Left kidney (tissue), 2 donors: Measurements from ENCODE around the gene PPP6R1. TPM values are rescaled to one million over a fixed set of nuclear protein-coding genes. Genes with fewer than 3 reads are reported as not detected.
A peak's percentile ranks its signal among the peaks of the same experiment; 100 is the strongest.
"Not testable (repeated sequence)": the region's sequence is repeated elsewhere in the genome, so short reads cannot be mapped to it uniquely, and the experiment has no call there.

Experiments used
- DNase-seq: peaks from one replicate; pipeline ENCODE4 v3.0.0-alpha.2; 2013
- polyA plus RNA-seq: library from polyadenylated mRNA; unstranded; fragments of 120-200 nt; gene quantifications from one replicate; pipeline ENCODE4 v1.2.1, GENCODE V29; 2013; ENCODE audit not compliant: insufficient read length

Gene PPP6R1
- polyA plus RNA-seq, 1 donor, result 46.0 TPM

- DNase-seq, result not testable (repeated sequence)
Observed at GRCh38 chr19:55224679-55225414, 34.0 kb downstream of the PPP6R1 start.

DNA sequence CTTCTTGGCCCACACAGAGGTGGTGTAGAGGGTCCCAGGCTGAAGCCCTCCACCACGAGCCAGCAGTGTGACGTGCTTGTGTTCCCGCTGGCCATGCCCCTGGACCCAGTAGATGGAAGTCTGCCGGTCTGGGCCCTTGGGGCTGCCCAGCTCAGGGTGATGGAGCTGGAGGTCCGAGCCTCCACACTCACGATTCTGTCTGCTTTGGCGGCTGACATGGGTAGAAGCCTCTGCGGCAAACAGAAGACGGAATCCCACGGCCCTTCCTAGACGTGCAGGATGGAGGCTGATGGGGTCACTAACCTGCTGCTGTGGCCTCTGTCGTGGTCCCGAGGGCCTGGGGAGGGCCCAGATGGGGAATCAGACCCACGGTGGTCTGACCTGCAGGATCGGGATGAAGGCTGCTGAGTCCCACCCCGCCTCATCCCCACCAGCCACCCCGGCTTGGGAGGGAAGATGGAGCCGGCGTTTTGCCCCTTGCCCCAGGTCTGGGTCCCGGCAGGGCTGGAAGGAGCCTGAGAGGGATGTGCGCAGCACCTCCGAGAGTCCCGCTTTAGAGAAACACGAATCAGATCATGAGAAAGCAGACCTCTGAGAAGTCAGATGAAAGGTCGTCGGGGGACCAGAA, 34.7 kb downstream of the PPP6R1 start:
- DNase-seq, result no peak

- no peak for DNase-seq
Observed at GRCh38 chr19:55223291-55224037, 35.4 kb downstream of the PPP6R1 start.

DNA sequence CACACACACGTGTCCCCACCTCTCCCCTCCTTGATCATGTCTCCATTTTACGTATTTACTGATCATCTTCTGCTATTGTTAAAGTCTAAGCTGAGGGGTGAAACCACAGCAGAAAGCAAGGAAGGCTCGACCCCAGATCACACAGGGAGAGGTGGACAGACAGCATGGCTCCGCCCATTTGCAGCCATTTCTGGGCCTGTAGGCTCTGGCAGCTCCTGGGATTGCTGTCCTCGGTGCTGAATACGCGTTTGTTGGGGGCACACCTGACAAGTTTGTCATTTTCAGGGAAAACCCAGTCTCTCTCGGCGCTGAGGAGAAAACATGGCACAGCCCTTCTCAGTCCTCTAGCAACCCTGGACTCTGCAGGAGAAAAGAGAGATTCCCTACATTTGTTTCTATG, 38.3 kb downstream of the PPP6R1 start:
- DNase-seq, result no peak

DNA sequence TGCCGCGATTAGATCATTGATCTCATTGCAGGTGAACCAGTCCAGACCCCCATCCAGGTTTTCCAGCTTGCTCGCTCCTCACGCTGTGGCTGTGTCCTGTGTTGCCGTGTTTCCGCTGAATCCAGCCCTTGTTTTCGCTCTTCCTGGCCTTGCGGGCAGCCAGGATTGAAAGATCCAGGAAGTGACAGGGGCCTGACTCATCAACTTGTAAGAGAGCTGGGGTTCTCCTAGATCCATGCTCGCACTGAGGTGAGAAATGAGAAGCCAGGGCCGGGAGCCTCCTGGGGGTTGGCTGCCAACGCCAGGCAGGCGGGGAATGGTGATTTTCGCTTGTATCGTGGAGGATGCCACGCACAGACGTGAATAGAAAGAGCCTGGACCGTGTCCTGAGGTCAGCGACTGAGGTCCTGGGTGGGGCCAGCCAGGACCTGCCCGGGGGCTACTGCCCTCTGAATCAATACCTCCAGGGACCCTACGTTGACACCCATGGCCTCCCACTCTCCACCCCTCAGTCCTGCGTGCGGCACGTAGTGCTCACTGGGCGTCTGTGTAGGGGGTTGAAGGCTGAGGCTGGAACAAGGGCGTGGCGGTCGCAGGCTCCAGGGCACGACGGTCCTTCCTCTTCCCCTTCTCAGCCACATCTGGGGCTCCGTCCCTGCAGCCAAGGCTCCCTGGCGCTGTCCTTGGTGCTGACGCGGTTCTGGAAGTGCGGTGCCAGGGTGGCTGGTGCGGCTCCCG, 42.2 kb downstream of the PPP6R1 start:
- DNase-seq, result peak; percentile 78

DNA sequence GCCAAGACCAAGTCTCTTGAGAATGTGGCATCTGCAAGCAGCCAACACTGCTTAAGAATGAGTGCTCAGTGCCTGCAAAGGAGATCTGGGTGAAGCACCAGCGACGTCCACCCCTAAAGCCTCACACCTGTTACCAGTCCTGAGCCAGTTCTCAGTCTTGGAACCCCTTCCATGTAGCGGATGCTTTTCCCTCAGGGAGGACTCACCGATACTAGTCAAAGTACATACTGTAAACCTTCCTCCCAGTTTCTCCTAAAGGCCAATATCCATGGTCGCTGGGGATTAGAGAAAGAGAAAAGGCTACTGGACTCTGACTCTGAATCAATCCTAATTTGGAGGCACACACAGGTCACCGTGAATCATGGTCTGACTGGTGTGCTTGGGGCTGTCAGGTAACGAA, 45.3 kb downstream of the PPP6R1 start:
- DNase-seq, result no peak

GRCh38 chr19:55212447-55212846, 46.4 kb downstream of the PPP6R1 start:
- no peak for DNase-seq

- no peak for DNase-seq
Observed at GRCh38 chr19:55209693-55210472, 48.9 kb downstream of the PPP6R1 start.

DNA sequence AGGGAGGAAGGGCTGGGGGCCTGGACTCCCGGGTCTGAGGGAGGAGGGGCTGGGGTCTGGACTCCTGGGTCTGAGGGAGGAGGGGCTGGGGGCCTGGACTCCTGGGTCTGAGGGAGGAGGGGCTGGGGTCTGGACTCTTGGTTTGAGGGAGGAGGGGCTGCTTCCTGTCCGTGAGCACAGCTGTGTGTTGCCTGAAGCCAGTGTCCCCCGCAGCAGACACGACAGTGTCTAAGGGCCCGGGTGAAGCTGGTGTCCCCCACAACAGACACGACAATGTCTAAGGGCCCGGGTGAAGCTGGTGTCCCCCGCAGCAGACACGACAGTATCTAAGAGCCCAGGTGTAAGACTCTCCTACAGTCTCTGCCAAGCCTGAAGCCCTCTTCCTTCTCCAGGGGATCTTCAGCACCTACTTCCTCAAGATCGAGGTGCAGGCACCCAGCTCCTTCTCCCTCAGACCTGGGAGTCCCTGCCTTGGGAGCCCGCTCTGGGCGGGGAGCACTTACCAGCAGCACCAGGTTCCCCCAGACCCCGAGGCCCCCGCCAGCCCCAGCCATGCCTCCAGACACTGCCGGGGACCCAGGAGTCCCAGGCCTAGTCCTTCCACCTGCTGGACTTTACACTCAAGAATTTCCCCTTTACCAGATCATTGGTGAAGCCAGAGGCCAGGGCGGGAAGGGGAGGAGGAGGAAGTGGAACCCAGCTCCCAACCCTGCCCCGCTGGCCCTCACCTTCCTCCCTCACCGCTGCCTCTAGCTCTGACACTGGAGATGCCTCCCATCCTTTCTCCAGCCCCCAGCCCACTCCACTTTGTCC, 49.7 kb downstream of the PPP6R1 start, which contains the start of gene PTPRH:
Gene PTPRH, minus strand, starts transcription at position 622 of the 813 bp plus-strand sequence. Its CDS starts 68 bp downstream, at position 554.
- no peak for DNase-seq

GRCh38 chr19:55206664-55207500, 51.9 kb downstream of the PPP6R1 start:
- DNase-seq, result peak; percentile 31

GRCh38 chr19:55202199-55202598, 56.6 kb downstream of the PPP6R1 start:
- DNase-seq, result not testable (repeated sequence)

- no peak for DNase-seq
Observed at GRCh38 chr19:55199620-55200204, 59.1 kb downstream of the PPP6R1 start.

DNA sequence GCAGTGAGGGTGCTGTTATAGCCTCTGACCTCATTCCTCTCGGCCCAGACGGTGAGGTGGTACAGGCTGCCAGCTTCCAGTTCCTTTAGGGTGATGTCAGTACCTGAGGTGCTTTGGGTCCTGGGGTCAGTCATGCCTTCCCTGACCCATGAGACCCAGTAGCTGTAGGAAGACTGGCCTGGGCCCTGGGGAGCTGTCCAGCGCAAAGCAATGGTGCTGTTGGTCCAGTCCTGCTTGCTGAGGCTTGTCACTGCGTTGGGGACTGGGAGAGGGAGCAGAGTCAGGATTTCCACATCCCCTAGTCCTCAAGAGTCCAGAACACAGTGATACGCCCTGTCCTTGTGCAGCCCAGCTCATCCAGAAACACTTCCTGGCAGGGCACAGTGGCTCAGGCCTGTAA, 60.2 kb downstream of the PPP6R1 start:
- DNase-seq, result no peak

DNA sequence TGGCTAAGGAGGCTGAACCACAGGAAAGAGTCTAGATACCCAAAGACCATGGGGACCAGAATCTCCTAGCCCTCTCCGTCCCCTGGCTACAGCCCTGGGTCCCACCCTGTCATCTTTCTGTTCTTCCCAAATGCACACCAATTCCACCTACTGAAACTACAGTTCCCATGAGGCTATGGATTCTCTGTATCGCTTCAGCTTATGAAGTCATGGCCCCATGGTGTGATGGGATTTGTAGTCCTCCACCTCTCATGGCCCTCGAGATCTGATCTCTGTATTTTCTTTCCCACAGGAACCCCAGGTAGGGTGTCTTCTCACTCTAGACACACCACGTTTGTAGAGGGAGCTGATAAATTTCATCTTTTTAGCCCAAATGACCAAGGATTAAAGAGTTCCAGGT, 61.3 kb downstream of the PPP6R1 start:
- DNase-seq, result no peak

DNA sequence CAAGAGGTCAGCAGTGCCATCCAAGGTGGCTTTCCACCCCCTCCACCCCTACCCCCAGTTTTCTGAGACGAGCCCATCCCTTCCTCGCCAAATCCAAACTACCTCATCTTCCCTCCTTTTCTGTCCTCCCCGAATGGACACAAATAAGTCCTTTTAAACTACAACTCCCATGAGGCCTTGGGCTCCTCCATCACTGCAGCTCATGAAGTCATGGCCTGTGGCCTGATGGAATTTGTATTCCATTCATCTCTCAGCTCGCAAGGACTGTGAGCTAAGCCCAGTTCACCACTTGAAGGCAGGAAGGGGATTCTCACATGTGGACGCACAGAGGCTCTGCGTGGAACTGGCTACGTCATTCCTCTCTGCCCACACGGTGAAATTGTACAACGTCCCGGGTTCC, 62.0 kb downstream of the PPP6R1 start:
- no peak for DNase-seq

- DNase-seq, result no peak
Observed at GRCh38 chr19:55193481-55193880, 65.3 kb downstream of the PPP6R1 start.

- DNase-seq, result no peak
Observed at GRCh38 chr19:55189403-55189835, 69.4 kb downstream of the PPP6R1 start.

DNA sequence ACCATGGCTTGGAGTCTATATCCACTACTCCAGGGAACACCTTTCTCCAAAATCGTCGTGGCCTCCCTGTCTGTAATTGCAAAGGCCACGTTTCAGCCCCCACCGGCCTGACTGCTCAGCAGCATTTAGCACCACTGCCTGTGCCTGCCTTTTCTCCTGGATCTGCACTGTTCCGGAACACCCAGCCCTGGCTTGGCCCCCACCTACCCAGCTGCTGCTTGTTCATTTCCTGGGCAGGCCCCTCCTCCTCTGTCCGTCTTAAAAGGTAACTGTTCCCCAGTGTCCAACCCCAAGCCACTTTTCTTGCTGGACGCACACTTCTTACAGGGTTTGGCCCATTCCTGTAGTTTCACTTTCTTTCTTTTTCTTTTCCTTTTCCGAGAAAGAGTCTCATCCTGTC, 70.2 kb downstream of the PPP6R1 start:
- no peak for DNase-seq

GRCh38 chr19:55186080-55186479, 72.7 kb downstream of the PPP6R1 start:
- no peak for DNase-seq
